Uterus (tissue), 2 donors: ENCODE measurements around the gene TCERG1.

Experiments
- POLR2A ChIP-seq, 2 donors: fragments of 450-650 bp; IDR thresholded peaks; one replicate each; pipeline ENCODE4 v1.6.1; 2016; ENCODE audit warnings: antibody characterized with exemption in 2 of 2, mild to moderate bottlenecking in 1 of 2, moderate library complexity in 1 of 2
- TF ChIP-seq, protein P1 (sequence below), 4 experiments: fragments of 200-600 bp in 2 of 4; fragments of 450-650 bp in 2 of 4; sonication (generic) in 2 of 4; IDR thresholded peaks; one replicate each; pipeline ENCODE4 v1.5.1; 2016 to 2019; ENCODE audit warnings: antibody characterized with exemption in 4 of 4, mild to moderate bottlenecking in 2 of 4, moderate library complexity in 1 of 4

- TF ChIP-seq, protein P1, sequence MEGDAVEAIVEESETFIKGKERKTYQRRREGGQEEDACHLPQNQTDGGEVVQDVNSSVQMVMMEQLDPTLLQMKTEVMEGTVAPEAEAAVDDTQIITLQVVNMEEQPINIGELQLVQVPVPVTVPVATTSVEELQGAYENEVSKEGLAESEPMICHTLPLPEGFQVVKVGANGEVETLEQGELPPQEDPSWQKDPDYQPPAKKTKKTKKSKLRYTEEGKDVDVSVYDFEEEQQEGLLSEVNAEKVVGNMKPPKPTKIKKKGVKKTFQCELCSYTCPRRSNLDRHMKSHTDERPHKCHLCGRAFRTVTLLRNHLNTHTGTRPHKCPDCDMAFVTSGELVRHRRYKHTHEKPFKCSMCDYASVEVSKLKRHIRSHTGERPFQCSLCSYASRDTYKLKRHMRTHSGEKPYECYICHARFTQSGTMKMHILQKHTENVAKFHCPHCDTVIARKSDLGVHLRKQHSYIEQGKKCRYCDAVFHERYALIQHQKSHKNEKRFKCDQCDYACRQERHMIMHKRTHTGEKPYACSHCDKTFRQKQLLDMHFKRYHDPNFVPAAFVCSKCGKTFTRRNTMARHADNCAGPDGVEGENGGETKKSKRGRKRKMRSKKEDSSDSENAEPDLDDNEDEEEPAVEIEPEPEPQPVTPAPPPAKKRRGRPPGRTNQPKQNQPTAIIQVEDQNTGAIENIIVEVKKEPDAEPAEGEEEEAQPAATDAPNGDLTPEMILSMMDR (IDR thresholded peaks at IDR 0.05): no peak
- no peak for TF ChIP-seq POLR2A (IDR thresholded peaks at IDR 0.05)
These were observed 93.3 kb downstream of the TCERG1 start for GRCh38 chr5:146540414-146540813.
